ENCODE data around the gene MRPL19.
"Not testable (repeated sequence)": the region's sequence is repeated elsewhere in the genome, so short reads cannot be mapped to it uniquely, and the experiment has no call there.

MRPL19 gene

DNA sequence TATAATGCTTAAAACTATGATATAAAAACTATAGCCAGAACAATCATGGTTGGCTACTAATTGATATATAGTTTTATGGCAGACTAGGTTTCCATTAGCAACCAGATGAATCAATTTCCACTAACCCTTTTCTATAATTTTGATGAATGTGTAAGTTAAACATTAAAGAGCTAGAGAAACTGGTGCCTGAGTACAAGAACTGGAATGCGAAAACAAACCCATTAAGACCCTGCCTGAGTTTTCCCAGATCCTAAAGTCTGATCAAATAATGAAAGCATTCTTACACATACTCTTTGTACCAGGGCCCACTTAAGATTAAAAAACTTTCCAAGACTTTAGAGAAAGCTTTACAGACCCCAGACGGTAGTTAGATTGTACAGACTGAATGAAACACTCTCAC, 21.3 kb downstream of the MRPL19 start:
- DNase-seq (ENCODE audit: low read depth) = no peak

DNA sequence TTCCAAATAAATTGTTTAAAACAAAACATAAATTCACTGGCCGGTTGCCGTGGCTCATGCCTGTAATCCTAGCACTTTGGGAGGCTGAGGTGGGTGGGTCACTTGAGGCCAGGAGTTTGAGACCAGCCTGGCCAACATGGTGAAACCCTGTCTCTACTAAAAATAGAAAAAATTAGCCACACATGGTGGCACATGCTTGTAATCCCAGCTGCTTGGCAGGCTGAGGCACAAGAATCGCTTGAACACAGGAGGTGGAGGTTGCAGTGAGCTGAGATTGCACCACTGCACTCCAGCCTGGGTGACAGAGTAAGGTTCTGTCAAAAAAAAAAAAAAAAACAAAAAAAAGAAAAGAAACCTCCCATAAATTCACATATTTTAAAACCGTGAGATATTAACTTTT, 28.8 kb downstream of the MRPL19 start:
- DNase-seq (ENCODE audit: low read depth) = not testable (repeated sequence)

DNA sequence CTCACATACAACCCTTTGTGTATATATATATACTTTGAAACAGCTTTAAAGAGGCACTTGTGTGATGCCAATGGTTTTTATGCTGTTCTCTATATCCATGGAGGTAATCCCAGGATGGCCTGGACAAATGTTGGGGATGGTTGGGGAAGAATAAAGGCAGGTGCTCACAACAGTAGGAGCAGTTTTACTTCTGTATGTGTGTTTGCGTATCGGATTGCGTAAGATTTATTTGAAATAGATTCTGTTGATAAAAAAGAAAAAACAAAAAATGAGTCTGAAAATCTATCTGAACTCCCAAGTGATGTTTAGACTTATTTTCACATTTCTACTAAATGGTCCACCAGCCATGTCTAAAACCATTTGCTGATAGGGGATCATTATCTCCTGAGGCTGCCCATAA, 29.3 kb downstream of the MRPL19 start:
- no peak for DNase-seq (ENCODE audit: low read depth)

DNA sequence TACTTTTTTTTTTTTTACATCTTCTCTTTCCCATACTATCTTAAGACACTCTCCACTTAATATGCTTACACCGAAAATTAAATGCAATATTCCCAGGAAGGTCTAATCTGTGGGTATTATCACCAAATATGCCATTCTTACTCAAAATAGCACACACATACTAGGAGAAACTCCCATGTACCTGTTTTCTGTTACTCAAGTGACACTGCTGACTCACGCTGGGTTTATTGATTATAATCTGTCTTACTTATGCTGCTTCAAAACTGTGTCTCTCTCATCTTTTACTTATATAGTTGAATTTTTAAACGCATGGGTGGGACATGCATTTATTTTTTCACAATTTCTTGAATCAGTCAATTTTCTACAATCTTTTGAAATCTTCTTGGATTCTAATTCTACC, 29.9 kb downstream of the MRPL19 start:
- no peak for DNase-seq (ENCODE audit: low read depth)

DNA sequence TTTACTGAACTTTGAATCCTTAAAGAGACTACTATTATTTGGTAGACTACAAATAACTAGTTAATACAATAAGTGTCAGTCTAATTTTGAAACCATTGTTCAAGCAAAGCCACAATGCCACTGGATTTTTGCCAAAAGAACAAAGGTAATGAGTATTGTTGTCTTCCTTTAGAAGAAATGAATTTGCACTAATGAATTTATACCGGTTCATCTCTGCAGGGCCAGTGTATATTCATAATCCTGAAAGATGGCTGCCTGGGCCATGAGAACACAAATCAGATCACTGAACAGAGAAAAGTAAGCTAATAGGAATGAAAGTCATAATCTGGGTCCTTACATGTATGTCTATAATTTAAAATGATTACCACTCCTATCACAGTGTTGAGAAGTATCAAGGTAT, 33.0 kb downstream of the MRPL19 start:
- DNase-seq (ENCODE audit: low read depth) = no peak

DNA sequence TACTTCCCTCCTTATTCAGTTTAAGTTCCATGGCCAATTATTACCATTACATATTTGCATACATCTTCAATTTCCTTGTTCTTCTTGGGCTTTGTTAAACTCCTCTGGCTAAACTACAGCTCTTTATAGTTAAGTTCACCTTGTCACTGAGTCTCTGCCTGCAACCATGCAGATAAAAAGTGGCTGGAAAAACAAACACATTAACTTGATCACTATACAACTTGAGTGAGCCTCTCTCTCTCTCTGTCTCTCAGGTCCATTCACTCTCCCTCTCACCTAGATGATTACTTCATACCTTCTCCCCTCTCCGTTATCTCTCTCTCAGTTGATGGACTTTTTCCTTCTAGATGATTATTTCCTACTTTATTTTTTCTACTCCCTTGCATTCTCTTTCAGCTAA, 33.8 kb downstream of the MRPL19 start:
- DNase-seq (ENCODE audit: low read depth) = no peak

DNA sequence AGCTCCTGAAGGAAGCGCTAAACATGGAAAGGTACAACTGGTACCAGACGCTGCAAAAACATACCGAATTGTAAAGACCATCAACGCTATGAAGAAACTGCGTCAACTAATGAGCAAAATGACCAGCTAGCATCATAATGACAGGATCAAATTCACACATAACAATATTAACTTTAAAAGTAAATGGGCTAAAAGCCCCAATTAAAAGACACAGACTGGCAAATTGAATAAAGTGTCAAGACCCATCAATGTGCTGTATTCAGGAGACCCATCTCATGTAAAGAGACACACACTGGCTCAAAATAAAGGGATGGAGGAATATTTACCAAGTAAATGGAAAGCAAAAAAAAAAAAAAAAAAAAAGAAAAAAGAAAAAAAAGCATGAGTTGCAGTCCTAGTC, 36.8 kb downstream of the MRPL19 start:
- not testable (repeated sequence) for DNase-seq (ENCODE audit: low read depth)

DNA sequence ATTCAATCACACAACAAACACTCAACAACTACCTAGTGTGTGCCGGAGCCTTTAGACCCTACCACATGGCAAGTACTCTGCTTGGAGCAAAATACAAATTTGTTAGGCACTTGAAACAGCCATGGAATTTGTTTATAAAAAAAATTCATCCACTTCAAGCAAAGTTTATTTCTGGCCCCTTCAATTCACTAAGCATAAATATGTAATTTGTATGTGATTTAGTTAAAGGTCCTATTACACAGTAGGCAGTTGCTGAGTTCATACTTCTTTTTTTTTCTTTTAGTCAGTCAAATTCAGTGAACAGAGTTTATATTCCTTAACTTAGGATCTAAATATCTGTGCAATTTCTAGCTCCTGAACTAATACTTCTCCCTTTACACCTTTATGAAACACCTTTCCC, 41.6 kb downstream of the MRPL19 start:
- DNase-seq (ENCODE audit: low read depth) = no peak

DNA sequence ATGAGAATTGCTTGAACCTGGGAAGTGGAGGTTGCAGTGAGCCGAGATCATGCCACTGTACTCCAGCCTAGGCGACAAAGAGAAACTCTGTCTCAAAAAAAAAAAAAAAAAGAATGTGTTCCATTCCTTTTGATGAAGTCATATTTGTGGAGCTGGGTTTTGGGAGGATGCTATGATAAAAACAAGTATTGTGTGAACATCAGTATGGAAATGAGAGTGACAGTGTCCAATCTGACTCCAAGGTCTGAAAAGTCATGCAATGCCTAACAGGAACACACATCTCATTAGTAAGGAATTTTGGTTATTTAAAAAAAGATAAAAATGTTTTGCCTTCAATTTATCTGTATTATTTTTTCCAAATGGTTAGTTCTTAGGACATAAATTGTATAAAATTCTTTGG, 52.3 kb downstream of the MRPL19 start:
- no peak for DNase-seq (ENCODE audit: low read depth)

DNA sequence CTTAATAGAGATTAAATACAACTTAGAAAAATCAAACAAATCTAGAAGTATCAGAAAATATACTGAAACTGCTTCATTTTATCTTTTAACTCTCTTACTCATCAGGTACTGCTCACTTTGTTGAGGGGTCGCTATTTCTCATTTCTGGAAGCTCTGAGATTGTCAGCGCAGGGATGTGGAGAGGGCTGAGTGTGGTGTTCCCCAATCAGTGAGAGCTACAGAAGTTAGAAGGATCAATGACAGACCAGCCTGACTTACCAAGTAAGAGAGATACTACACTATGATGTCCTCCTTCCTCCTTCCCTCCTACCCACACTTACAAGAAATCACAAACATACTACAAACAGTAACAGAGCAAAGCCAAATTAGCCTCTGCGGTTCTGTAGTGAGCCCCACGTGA, 56.0 kb downstream of the MRPL19 start:
- no peak for DNase-seq (ENCODE audit: low read depth)

DNA sequence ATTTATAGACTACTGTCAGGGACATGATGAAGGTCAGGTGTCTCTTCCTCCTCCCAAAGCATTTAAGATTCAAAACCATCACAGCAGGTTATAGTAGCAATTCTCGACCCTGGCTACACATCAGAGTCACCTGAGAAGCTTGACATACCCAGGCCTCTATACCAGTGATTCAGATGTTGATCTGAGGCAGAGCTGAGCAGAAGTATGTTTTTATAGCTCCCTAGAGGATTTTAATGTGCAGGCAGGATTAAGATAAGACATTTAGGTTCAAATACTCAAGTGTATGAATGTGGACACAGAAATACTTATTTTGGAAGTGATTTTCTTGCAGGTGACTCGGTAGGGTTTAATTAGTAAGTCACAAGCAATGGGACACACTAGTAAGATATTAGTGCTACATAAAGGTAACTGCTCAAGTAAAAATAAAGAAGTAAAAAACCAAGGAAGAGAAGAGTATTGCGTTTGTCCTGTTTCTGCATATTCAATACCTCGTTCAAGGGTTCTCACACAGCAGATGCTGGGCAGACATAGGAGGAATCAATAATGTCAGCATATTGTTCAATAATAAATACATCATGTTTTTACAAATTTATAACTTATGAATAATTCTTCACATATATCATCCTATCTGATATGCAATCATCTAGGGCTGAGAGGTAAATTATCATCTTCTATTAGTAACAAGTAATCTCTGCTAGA, 57.2 kb downstream of the MRPL19 start:
- no peak for DNase-seq (ENCODE audit: low read depth)

DNA sequence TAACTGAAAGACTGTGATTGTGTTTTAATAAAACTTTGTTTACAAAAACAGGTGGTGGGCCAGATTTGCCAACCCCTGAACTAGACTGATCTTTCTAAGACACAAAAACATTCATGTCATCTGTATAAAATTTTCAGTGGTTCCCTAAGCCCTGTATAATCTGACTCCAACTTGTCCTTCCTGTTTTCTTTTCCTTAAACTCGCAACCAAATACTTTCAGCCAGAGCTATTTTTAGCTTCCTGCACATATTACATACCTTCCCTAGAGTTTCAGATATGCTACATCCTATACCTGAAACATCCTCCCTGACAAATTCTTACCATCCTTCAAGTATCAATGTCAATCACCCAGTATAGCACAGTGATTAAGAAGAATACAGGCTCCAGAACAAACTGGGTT, 59.3 kb downstream of the MRPL19 start:
- DNase-seq (ENCODE audit: low read depth) = no peak

DNA sequence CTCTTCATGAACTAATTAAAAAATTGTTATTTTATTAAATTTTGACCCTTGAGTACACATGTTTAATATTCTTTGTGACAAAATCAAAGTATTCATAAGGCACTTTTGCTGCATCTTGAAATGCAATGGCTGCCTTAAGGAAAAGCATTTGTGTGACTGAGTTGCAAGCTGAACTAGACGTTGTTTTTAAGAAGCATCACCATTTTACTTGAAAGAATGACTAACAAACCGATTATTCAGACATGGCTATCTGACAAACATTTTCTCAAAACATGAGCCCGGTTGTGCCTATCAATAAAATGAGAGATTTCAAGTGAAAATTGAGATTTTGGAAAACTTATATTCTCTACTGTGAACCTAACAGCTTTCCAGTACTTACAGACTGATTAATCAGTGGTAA, 61.3 kb downstream of the MRPL19 start:
- DNase-seq (ENCODE audit: low read depth) = no peak

DNA sequence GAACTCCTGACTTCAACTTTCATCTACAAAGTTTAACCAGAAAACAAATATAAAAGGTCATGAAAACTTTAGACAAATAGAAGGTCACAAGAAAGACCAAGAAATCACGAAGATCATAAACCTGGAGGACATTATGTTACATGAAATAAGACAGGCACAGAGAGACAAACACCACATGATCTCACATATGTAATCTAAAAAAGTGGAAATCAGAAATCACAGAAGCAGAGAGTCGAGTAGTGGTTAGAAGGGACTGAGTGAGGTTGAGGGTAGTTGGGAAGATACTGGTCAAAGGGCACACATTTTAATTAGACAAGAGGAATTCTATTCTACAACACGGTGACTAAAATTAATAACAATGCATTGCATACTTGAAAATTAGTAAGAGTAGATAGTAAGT, 62.7 kb downstream of the MRPL19 start:
- DNase-seq (ENCODE audit: low read depth) = no peak

DNA sequence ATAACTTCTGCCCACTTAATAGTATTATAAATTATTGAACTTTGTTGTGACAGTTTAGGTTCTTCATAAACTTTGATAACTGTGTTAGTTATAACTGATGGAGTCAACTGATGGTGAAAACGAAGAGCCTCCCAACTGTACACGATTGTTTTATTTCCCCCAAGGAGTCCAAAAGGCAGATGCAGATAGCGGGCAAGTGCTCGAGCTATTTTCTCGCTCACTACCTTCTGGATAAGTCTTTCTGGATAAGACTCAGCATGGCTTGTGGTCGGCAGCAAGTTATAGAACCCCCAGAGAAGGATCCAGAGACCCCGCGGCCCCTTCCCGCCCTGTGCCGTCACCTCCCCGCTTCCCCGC, 63.6 kb downstream of the MRPL19 start:
- no peak for DNase-seq (ENCODE audit: low read depth)

DNA sequence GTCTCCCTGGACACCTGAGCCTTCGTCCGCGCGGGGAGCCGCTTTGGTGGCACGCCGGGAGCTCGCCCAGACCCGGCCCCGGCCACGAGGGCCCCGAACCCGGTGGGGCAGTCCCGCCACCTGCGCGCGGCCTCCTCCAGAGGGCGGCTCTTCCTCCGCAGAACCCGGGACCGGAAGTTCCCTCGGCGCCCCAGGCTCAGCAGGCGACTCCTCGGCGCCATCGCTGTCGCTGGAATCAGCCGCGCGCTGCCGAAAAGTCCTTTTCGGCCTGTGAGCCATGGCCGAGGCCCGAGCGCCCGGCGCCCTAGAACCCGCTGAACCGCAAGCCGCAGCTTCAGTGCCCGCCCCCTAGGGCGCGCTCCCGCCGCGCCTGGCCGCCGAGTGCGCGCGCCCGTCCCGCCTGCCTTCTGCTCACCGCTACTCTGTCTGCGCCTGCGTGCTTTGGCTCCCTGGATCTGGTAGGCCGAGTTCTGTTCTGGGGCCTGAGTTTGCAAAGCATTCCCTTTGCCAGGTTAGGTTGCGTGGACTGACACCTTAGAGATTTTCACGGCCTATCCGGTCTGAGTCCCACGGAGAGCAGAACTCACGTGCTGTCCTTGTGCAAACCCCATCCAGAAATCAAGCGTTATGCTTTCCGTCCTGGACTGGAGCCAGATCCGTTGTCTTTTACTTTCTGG, 64.1 kb downstream of the MRPL19 start, which contains the start of gene GCFC2:
TSS of gene GCFC2 (minus strand) at position 339 of the 677 bp plus-strand sequence. CDS start at position 279, 60 bp downstream.
- DNase-seq (ENCODE audit: low read depth) = peak; percentile 28

DNA sequence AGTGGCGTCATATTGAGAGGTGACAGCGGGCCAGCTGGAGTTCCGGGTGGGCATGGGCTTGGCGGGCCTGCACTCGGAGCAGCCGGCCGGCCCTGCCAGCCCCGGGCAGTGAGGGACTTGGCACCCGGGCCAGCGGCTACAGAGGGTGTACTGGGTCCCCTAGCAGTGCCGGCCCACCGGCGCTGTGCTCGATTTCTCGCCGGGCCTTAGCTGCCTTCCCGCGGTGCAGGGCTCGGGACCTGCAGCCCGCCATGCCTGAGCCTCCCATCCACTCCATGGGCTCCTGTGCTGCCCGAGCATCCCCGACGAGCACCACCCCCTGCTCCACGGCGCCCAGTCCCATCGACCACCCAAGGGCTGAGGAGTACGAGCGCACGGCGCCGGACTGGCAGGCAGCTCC, 65.0 kb downstream of the MRPL19 start:
- DNase-seq (ENCODE audit: low read depth) = not testable (repeated sequence)

DNA sequence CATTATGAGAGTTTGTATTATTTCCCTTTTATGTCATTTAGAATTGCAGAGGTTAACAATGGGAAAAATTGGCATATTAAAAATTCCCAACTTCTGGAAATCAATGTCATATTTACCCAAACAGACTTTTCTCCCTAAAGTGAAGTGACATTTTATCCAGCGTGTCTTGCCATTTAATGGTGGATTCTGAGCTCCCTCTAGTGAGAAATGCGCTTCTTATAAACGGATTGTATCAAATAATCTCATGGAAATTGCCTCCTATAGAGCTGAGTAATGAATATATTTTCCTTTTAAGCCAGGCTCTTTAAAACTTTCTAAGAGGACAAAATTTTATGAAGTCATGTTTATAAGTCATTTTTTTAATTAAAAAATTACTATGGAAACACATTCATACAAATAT, 69.8 kb downstream of the MRPL19 start:
- no peak for DNase-seq (ENCODE audit: low read depth)

DNA sequence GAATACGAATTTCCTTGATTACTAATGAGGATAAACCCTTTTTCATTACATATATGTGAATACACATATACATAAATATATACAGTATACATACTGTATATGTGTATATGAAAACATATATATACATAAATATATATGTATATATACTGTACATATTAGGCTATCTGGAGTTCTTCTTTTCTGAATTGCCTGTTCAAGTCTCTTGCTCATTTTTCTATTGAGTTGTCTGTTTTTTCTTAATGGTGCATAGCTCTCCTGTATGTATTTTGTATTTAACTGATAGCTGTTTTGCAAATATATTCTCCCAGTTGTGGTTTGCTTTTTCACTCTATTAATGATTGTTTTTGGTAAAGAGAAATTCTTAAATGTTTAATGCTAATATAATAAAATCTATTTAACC, 73.0 kb downstream of the MRPL19 start:
- no peak for DNase-seq (ENCODE audit: low read depth)

DNA sequence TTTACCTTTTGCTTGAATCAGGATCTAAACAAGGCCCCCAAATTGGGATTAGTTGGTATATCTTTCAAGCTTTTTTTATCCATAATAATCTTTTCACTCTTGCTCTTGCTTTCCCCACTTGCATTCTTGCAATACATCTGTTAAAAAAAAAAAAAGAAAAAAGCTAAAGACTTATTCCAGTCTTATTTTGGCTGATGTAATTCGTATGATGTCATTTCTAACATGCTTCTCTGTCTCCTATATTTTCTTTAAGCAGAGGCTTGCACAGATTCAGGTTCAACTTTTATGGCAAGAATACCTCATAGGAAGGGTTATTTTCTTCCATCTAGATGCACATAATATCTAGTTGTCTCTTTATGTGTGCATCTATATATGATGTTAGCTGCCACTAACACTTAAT, 73.9 kb downstream of the MRPL19 start:
- no peak for DNase-seq (ENCODE audit: low read depth)

DNA sequence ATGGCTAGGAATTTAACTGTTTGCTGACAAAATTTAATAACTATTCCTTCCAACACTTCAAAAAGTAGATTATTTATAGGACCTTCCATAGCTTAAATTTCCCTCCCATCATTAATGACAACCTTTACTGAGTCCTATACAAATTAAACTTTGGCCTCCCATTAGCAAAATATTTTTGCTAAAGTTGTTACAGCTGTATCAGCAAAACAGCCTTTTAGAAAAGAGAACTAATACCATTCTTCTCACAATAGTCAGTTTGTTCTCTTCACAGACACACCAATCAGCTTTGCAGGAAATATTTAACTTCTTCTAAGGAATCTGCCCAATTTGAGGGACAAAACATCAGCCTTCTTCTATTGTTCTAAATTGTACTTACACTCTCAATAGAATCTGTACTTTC, 76.1 kb downstream of the MRPL19 start:
- DNase-seq (ENCODE audit: low read depth) = no peak

DNA sequence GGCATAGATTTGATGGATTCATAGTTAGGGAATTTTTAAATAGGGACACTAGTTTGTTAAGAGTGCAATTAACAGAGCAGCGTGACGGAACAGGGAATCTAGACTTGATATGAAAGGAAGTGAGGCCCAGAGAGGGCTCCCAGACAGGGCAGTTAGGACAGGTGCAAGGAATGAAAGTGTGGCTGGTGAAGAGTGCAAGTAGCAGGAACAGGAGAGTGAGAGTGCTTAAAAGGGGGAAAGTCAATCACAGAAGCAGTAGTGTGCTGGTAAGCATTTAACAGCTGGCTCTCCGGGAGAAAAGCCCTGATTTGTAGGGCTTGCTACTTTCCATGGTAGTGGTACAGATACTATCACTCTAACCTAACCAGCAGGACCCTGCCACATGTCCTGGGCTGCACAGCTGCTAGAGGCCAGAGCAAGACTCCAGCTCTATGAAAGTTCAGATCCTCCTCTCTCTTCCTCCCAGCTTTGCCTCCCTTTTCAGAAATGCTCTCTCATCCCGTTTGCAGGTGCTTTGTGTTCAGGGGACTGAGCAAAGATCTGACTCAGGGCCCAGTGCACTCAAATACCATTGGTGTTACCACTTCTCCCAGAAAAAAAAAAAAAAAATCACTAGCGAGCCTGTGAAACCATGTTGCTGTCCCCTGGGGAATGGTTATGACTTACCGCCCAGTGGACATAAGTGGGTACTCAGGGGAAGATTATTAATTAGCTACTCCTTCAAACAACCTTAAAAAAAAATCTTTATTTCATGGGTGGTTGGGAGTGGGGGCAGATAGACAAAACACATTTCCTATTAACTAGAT, 82.2 kb downstream of the MRPL19 start:
- DNase-seq (ENCODE audit: low read depth) = no peak

DNA sequence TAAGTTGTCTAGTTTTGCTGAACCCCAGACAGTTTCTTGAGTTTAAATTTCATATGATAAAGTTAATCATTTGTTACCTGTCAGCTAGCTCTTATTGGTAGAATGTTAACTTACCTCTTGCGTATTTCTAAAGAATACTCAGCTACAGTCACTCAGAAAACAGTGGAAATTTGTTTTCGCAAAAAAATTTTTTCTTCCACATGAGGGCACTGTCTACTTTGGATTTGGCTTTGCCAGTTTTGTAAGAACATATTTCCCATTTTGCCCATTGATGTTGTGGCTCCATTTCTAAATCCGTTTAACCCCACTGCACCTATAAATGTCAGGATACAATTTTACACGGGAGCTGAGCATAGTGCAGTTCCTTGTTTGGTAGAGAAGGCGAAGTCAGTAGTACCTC, 83.3 kb downstream of the MRPL19 start:
- DNase-seq (ENCODE audit: low read depth) = no peak
